HepG2 (cell line): Measurements from ENCODE around the gene GAS6. TPM values are rescaled to one million over a fixed set of nuclear protein-coding genes. Genes with fewer than 3 reads are reported as not detected.

ENCODE experiments used
- GATAD2A ChIP-seq: IDR thresholded peaks from 2 replicates; pipeline ENCODE4 v1.6.1; 2016
- MAFK ChIP-seq, 2 experiments: IDR thresholded peaks in 1 of 2; conservative IDR thresholded peaks in 1 of 2; 2 replicates each; pipeline ENCODE4 v1.6.1; 2011; ENCODE audit warnings: improper control_type of control experiment in 2 of 2, low read length in 2 of 2
- NFIC ChIP-seq: IDR thresholded peaks from 2 replicates; pipeline ENCODE4 v1.6.1; 2012; ENCODE audit warnings: mild to moderate bottlenecking, low read length, inconsistent platforms
- PHF21A ChIP-seq: sonication (generic); formaldehyde crosslinking; IDR thresholded peaks from 2 replicates; pipeline ENCODE4 v1.5.0; 2020; ENCODE audit warnings: mild to moderate bottlenecking, missing genetic modification reagents
- SYNCRIP ChIP-seq: fragments of 200-400 bp; formaldehyde crosslinking; IDR thresholded peaks from 2 replicates; pipeline ENCODE4 v1.6.1; 2018; ENCODE audit warnings: mild to moderate bottlenecking, low read depth, low read length; ENCODE audit not compliant: insufficient read depth
- THAP9 ChIP-seq: sonication (generic); formaldehyde crosslinking; IDR thresholded peaks from 2 replicates; pipeline ENCODE4; 2020; ENCODE audit warnings: missing genetic modification reagents, mild to moderate bottlenecking, borderline replicate concordance
- ZNF652 ChIP-seq: IDR thresholded peaks from 2 replicates; pipeline ENCODE4 v1.6.1; 2016; ENCODE audit warnings: low read depth, borderline replicate concordance
- ZNF709 ChIP-seq: sonication (generic); formaldehyde crosslinking; IDR thresholded peaks from 2 replicates; pipeline ENCODE4 v1.5.0; 2020; ENCODE audit warnings: mild to moderate bottlenecking, missing genetic modification reagents
- polyA plus RNA-seq, 8 experiments: library from polyadenylated mRNA; depleted of rRNA in 3 of 8; stranded (reverse) in 7 of 8; unstranded in 1 of 8; fragments of >200 nt; fragmentation: Illumina TruSeq in 4 of 8; extraction: Trizol in 4 of 8; gene quantifications; 2 replicates each; pipeline versions ENCODE4 v1.2.1 to v1.2.3, GENCODE V29; 2011 to 2016; ENCODE audit warnings: low read depth in 4 of 8, missing spikeins in 1 of 8, mixed read lengths in 1 of 8; ENCODE audit not compliant: insufficient read depth in 1 of 8
- total RNA-seq, 5 experiments: library from RNA; depleted of rRNA; stranded (reverse); fragments of >200 nt; fragmentation: Illumina TruSeq; extraction: Trizol; gene quantifications; 2 replicates each; pipeline ENCODE4 v1.2.3, GENCODE V29; 2016; ENCODE audit warnings: low read depth in 1 of 5
- TF ChIP-seq, protein P1 (sequence below): sonication (generic); formaldehyde crosslinking; IDR thresholded peaks from 2 replicates; pipeline ENCODE4 v1.5.0; 2020; ENCODE audit warnings: mild to moderate bottlenecking, missing genetic modification reagents, borderline replicate concordance

Gene GAS6
- total and polyA plus RNA-seq, 2 of the 13 experiments (the other 11 are each of a cell fraction or from before 2014, with no cell fraction given): 0.09 to 0.24 TPM

DNA sequence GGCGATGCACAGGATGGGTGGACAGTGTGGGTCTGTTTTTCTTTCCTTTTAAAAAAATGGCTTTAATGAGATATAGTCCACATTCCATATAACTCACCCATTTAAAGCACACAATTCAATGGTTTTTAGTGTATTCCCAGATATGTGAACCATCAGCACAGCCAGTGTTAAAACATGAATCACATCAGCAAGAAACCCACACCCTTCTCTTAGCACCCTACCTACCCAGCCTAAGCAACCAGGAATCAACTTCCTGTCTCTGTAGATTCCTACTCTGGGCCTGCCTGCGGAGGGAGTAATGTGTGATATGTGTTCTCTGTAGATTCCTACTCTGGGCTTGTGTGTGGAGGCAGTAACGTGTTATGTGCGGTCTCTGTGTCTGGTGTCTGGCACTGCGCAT is 92.9 kb downstream of the GAS6 start (continued):
- TF ChIP-seq, protein P1, sequence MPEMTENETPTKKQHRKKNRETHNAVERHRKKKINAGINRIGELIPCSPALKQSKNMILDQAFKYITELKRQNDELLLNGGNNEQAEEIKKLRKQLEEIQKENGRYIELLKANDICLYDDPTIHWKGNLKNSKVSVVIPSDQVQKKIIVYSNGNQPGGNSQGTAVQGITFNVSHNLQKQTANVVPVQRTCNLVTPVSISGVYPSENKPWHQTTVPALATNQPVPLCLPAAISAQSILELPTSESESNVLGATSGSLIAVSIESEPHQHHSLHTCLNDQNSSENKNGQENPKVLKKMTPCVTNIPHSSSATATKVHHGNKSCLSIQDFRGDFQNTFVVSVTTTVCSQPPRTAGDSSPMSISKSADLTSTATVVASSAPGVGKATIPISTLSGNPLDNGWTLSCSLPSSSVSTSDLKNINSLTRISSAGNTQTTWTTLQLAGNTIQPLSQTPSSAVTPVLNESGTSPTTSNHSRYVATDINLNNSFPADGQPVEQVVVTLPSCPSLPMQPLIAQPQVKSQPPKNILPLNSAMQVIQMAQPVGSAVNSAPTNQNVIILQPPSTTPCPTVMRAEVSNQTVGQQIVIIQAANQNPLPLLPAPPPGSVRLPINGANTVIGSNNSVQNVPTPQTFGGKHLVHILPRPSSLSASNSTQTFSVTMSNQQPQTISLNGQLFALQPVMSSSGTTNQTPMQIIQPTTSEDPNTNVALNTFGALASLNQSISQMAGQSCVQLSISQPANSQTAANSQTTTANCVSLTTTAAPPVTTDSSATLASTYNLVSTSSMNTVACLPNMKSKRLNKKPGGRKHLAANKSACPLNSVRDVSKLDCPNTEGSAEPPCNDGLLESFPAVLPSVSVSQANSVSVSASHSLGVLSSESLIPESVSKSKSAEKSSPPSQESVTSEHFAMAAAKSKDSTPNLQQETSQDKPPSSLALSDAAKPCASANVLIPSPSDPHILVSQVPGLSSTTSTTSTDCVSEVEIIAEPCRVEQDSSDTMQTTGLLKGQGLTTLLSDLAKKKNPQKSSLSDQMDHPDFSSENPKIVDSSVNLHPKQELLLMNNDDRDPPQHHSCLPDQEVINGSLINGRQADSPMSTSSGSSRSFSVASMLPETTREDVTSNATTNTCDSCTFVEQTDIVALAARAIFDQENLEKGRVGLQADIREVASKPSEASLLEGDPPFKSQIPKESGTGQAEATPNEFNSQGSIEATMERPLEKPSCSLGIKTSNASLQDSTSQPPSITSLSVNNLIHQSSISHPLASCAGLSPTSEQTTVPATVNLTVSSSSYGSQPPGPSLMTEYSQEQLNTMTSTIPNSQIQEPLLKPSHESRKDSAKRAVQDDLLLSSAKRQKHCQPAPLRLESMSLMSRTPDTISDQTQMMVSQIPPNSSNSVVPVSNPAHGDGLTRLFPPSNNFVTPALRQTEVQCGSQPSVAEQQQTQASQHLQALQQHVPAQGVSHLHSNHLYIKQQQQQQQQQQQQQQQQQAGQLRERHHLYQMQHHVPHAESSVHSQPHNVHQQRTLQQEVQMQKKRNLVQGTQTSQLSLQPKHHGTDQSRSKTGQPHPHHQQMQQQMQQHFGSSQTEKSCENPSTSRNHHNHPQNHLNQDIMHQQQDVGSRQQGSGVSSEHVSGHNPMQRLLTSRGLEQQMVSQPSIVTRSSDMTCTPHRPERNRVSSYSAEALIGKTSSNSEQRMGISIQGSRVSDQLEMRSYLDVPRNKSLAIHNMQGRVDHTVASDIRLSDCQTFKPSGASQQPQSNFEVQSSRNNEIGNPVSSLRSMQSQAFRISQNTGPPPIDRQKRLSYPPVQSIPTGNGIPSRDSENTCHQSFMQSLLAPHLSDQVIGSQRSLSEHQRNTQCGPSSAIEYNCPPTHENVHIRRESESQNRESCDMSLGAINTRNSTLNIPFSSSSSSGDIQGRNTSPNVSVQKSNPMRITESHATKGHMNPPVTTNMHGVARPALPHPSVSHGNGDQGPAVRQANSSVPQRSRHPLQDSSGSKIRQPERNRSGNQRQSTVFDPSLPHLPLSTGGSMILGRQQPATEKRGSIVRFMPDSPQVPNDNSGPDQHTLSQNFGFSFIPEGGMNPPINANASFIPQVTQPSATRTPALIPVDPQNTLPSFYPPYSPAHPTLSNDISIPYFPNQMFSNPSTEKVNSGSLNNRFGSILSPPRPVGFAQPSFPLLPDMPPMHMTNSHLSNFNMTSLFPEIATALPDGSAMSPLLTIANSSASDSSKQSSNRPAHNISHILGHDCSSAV: no peak
- TF ChIP-seq NFIC: no peak
- no peak for TF ChIP-seq MAFK (conservative IDR thresholded peaks at IDR 0.05 in 1 of 2, IDR thresholded peaks at IDR 0.05 in 1 of 2; ENCODE audit: low read length in 2 of 2)
- no peak for TF ChIP-seq GATAD2A (CRISPR knock-in tag)
- TF ChIP-seq ZNF709 (CRISPR knock-in tag): no peak
- TF ChIP-seq SYNCRIP: no peak
- no peak for TF ChIP-seq THAP9 (CRISPR knock-in tag)
- no peak for TF ChIP-seq PHF21A (CRISPR knock-in tag)
- TF ChIP-seq ZNF652 (CRISPR knock-in tag): no peak

Other genes starting within 250 kb of the GAS6 start
- gene ATP4B, start 205.9 kb downstream of the GAS6 start, total RNA-seq (2016; rRNA removed; fragmentation: Illumina TruSeq; extraction: Trizol): not detected in 2 replicates
- not detected in 2 replicates for gene ATP4B, start 205.9 kb downstream of the GAS6 start, polyA plus RNA-seq (2011; rRNA removed)
- gene GRK1, start 196.9 kb downstream of the GAS6 start, total RNA-seq (2016; rRNA removed; fragmentation: Illumina TruSeq; extraction: Trizol): 0.07 TPM in 1 of 2 replicates, not detected in the other
- gene GRK1, start 196.9 kb downstream of the GAS6 start, polyA plus RNA-seq (2011; rRNA removed): 0.03 and 0.12 TPM in 2 replicates
- gene TMEM255B, start 104.8 kb downstream of the GAS6 start, total RNA-seq (2016; rRNA removed; fragmentation: Illumina TruSeq; extraction: Trizol): 0.03 TPM in 1 of 2 replicates, not detected in the other
- 0.01 TPM in 1 of 2 replicates, not detected in the other for gene TMEM255B, start 104.8 kb downstream of the GAS6 start, polyA plus RNA-seq (2011; rRNA removed)
- gene C13orf46, start 110.0 kb upstream of the GAS6 start, total RNA-seq (2016; rRNA removed; fragmentation: Illumina TruSeq; extraction: Trizol): not detected in 2 replicates
- gene C13orf46, start 110.0 kb upstream of the GAS6 start, polyA plus RNA-seq (2011; rRNA removed): 0.01 TPM in 1 of 2 replicates, not detected in the other